SU-DHL-6 (cell line): ENCODE data around the gene NTSR1.
A peak's percentile ranks its signal among the peaks of the same experiment; 100 is the strongest.

Experiments
- H2AFZ ChIP-seq: fragments of 200-600 bp; sonication (generic); 2 replicates; pipeline ENCODE4 v1.6.1; 2014; ENCODE audit warnings: low read depth, mild to moderate bottlenecking, moderate library complexity, mixed read lengths, antibody characterized with exemption, low read length; ENCODE audit not compliant: severe bottlenecking
- H3F3A ChIP-seq: fragments of 200-600 bp; shearing (Covaris generic); 2 replicates; pipeline ENCODE4 v1.6.0; 2016; ENCODE audit warnings: antibody characterized with exemption, mild to moderate bottlenecking; ENCODE audit not compliant: insufficient read depth
- H3K27ac ChIP-seq: fragments of 200-600 bp; sonication (generic); 2 replicates; pipeline ENCODE4 v1.5.1; 2016; ENCODE audit warnings: low read depth, mild to moderate bottlenecking, low read length, moderate library complexity, mixed read lengths
- H3K27me3 ChIP-seq: fragments of 200-600 bp; sonication (generic), shearing (Covaris generic); 2 replicates; pipeline ENCODE4 v1.6.0; 2014; ENCODE audit warnings: mild to moderate bottlenecking, low read length
- H3K36me3 ChIP-seq: fragments of 200-600 bp; sonication (generic); 2 replicates; pipeline ENCODE4 v1.6.1; 2014; ENCODE audit warnings: mild to moderate bottlenecking, low read length, mixed read lengths
- H3K4me2 ChIP-seq: fragments of 300-600, 200-600 bp; shearing (Covaris generic), sonication (generic); 2 replicates; pipeline ENCODE4 v1.6.0; 2014; ENCODE audit warnings: low read length, low read depth, mild to moderate bottlenecking; ENCODE audit not compliant: poor library complexity, severe bottlenecking
- H3K4me3 ChIP-seq: fragments of 200-600 bp; sonication (generic); 2 replicates; pipeline ENCODE4 v1.5.1; 2014; ENCODE audit warnings: antibody characterized with exemption, low read length, mild to moderate bottlenecking, mixed read lengths; ENCODE audit not compliant: insufficient read depth, poor library complexity, severe bottlenecking
- H3K79me2 ChIP-seq: fragments of 200-600 bp; sonication (generic); 2 replicates; pipeline ENCODE4 v1.6.1; 2014; ENCODE audit warnings: mild to moderate bottlenecking, low read length, moderate library complexity; ENCODE audit not compliant: insufficient read depth
- H3K9ac ChIP-seq: fragments of 200-600 bp; sonication (generic); 2 replicates; pipeline ENCODE4 v1.7.0; 2014; ENCODE audit warnings: mild to moderate bottlenecking, low read length
- H3K9me2 ChIP-seq: fragments of 200-600 bp; sonication (generic); replicated peaks from 2 replicates; pipeline ENCODE4 v1.6.1; 2014; ENCODE audit warnings: low read length; ENCODE audit not compliant: insufficient read depth
- H3K9me3 ChIP-seq: fragments of 200-600 bp; sonication (generic); 2 replicates; pipeline ENCODE4 v1.6.1; 2014; ENCODE audit warnings: low read length, mixed read lengths; ENCODE audit not compliant: insufficient read depth
- H4K20me1 ChIP-seq: fragments of 200-600 bp; sonication (generic); 2 replicates; pipeline ENCODE4 v1.6.1; 2014; ENCODE audit warnings: low read depth, mild to moderate bottlenecking, antibody characterized with exemption, low read length, moderate library complexity, mixed read lengths
- CTCF ChIP-seq: fragments of 200-600 bp; sonication (generic); IDR thresholded peaks from one replicate; pipeline ENCODE4 v1.5.1; 2017; ENCODE audit warnings: antibody characterized with exemption, mild to moderate bottlenecking, low read length, moderate library complexity; ENCODE audit not compliant: insufficient read depth, poor library complexity, severe bottlenecking
- EZH2phosphoT487 ChIP-seq: fragments of 200-600 bp; sonication (generic), shearing (Covaris generic); conservative IDR thresholded peaks from 2 replicates; pipeline ENCODE4 v1.6.1; 2018; ENCODE audit warnings: mild to moderate bottlenecking, antibody characterized with exemption, low read length, moderate library complexity, mixed read lengths

Gene NTSR1

GRCh38 chr20:62774762-62775161 lies 66.1 kb downstream of the NTSR1 start:
- Histone ChIP-seq H4K20me1 (no peaks in the 10 kb centered on the region), H3K27me3 (no peaks in the 10 kb centered on the region), H3K36me3 (no peaks in the 10 kb centered on the region), H3K27ac (no peak overlapping the region), H3K79me2 (no peaks in the 10 kb centered on the region), H2AFZ (no peak overlapping the region), H3K9me3 (no peaks in the 10 kb centered on the region), H3F3A (no peaks in the 10 kb centered on the region), H3K4me3 (no peak overlapping the region), H3K9me2 (no peaks in the 10 kb centered on the region), H3K9ac (no peak overlapping the region), H3K4me2 (no peak overlapping the region)
- no peak for TF ChIP-seq CTCF
- no peak for TF ChIP-seq EZH2phosphoT487

- H3K9ac ChIP-seq, result no peak overlapping the region
- no peaks in the 10 kb centered on the region for H3K27me3 ChIP-seq
- no peak overlapping the region for H2AFZ ChIP-seq
- TF ChIP-seq EZH2phosphoT487 (no peak), CTCF (no peak)
- H3K27ac ChIP-seq, result no peak overlapping the region
- H4K20me1 ChIP-seq, result no peaks in the 10 kb centered on the region
- no peaks in the 10 kb centered on the region for H3K79me2 ChIP-seq
- H3K9me2 ChIP-seq, result no peaks in the 10 kb centered on the region
- no peaks in the 10 kb centered on the region for H3K36me3 ChIP-seq
- H3K9me3 ChIP-seq, result no peaks in the 10 kb centered on the region
- no peaks in the 10 kb centered on the region for H3F3A ChIP-seq
- H3K4me3 ChIP-seq, result no peak overlapping the region
- H3K4me2 ChIP-seq, result no peak overlapping the region
These were observed 66.6 kb downstream of the NTSR1 start for GRCh38 chr20:62775206-62775605.

- Histone ChIP-seq H2AFZ (no peak overlapping the region), H3K9ac (no peak overlapping the region), H3K27ac (no peak overlapping the region), H3K36me3 (no peaks in the 10 kb centered on the region), H3K9me3 (no peaks in the 10 kb centered on the region), H3K9me2 (no peaks in the 10 kb centered on the region), H3K4me3 (no peak overlapping the region), H3K79me2 (no peaks in the 10 kb centered on the region), H3K27me3 (no peaks in the 10 kb centered on the region), H3F3A (no peaks in the 10 kb centered on the region), H3K4me2 (peak overlapping the region; percentile 17), H4K20me1 (no peaks in the 10 kb centered on the region)
- TF ChIP-seq CTCF, result no peak
- TF ChIP-seq EZH2phosphoT487, result no peak
These were observed 67.5 kb downstream of the NTSR1 start for GRCh38 chr20:62776035-62776691.
